Stomach (tissue), 4 donors: ENCODE results near the gene SLC4A7.

Experiments used
- EP300 ChIP-seq: sonication (generic); formaldehyde crosslinking; IDR thresholded peaks from one replicate; pipeline ENCODE4 v1.6.1; 2017; ENCODE audit warnings: antibody characterized with exemption
- POLR2A ChIP-seq, 4 donors: fragments of 450-650 bp; IDR thresholded peaks; one replicate each; pipeline ENCODE4 v1.6.1; 2016; ENCODE audit warnings: antibody characterized with exemption in 4 of 4, control low read depth in 2 of 4, mild to moderate bottlenecking in 1 of 4, moderate library complexity in 1 of 4
- TF ChIP-seq, protein P1 (sequence below), 7 experiments: fragments of 450-650 bp in 4 of 7; fragments of 200-600 bp in 3 of 7; sonication (generic) in 3 of 7; IDR thresholded peaks; one replicate each; pipeline ENCODE4 v1.5.1; 2016 to 2019; ENCODE audit warnings: antibody characterized with exemption in 7 of 7, control low read depth in 2 of 7, mild to moderate bottlenecking in 1 of 7

DNA sequence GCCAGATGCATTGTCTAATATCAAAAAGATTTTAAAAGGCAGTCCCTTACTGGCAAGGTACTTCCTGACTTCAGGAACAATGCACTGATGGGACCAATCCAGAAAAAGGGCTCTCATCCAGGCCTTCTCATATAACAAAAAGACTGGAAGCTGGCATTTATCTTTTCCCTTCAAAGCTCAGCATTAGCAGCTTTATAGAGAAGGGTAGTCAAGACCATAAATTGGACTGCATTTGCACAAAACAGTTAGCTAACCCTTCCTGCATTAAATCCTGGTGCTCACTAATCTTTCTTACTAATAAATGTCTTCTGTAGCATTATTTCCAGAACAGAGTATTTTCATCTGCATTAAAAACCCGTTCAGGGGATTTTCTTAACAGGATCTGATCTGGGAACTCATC is 69.0 kb downstream of the SLC4A7 start:
- TF ChIP-seq EP300 (no peak), POLR2A (IDR thresholded peaks at IDR 0.05) (no peak)
- TF ChIP-seq, protein P1, sequence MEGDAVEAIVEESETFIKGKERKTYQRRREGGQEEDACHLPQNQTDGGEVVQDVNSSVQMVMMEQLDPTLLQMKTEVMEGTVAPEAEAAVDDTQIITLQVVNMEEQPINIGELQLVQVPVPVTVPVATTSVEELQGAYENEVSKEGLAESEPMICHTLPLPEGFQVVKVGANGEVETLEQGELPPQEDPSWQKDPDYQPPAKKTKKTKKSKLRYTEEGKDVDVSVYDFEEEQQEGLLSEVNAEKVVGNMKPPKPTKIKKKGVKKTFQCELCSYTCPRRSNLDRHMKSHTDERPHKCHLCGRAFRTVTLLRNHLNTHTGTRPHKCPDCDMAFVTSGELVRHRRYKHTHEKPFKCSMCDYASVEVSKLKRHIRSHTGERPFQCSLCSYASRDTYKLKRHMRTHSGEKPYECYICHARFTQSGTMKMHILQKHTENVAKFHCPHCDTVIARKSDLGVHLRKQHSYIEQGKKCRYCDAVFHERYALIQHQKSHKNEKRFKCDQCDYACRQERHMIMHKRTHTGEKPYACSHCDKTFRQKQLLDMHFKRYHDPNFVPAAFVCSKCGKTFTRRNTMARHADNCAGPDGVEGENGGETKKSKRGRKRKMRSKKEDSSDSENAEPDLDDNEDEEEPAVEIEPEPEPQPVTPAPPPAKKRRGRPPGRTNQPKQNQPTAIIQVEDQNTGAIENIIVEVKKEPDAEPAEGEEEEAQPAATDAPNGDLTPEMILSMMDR (IDR thresholded peaks at IDR 0.05): no peak
